HepG2 (cell line): ENCODE measurements around the gene ZNF280A. TPM values are rescaled to one million over a fixed set of nuclear protein-coding genes. Genes with fewer than 3 reads are reported as not detected.

Experiments used
- ATAC-seq: fragments of 200-7000 bp; cut with Tn5 transposase; 3 replicates; pipeline ENCODE4 v1.9.1; 2020; ENCODE audit warnings: mild to moderate bottlenecking, moderate library complexity
- BruUV-seq: library from RNA; stranded (reverse); fragments of 400-500 nt; replicated peaks from 2 replicates; lab custom pipeline; 2021; lab: Mats Ljungman, UMichigan
- CTCF ChIA-PET: fragments of 300-600 bp; formaldehyde crosslinking; extraction: SDS; loops from one replicate; lab custom pipeline; 2021; ENCODE audit warnings: low total read pairs, inconsistent platforms, low intra/inter-chr PET ratio; lab: Yijun Ruan, JAX
- POLR2A ChIA-PET: fragments of 350-600 bp; sonication (Branson Sonifier 250); formaldehyde crosslinking; loops from one replicate; lab custom pipeline; 2020; ENCODE audit warnings: antibody characterized with exemption, inconsistent platforms; lab: Yijun Ruan, JAX
- DNase-seq: peaks from one replicate; pipeline ENCODE4 v3.0.0-alpha.2; 2015; ENCODE audit warnings: low spot score
- FAIRE-seq: peaks from 3 replicates; lab custom pipeline; 2011; peaks lifted over from hg19 to GRCh38; lab: Jason Lieb, UNC
- H2AFZ ChIP-seq: one replicate; pipeline ENCODE4 v1.6.1; 2011; ENCODE audit warnings: low read length, inconsistent platforms
- H3K27ac ChIP-seq: fragments of 300-600 bp; 3 replicates; pipeline ENCODE4 v1.8.0; 2011; ENCODE audit warnings: mixed run types, mild to moderate bottlenecking, mixed read lengths, low read length, inconsistent platforms; ENCODE audit not compliant: insufficient read depth; ENCODE audit errors: extremely low read length
- H3K27me3 ChIP-seq, 2 experiments: fragments of 200-600 bp in 1 of 2; 2 replicates in 1 of 2; 3 replicates in 1 of 2; pipeline versions ENCODE4 v1.6.0 to v1.8.0; 2011; ENCODE audit warnings: low read length in 2 of 2, mild to moderate bottlenecking in 2 of 2, moderate library complexity in 2 of 2, inconsistent platforms in 1 of 2; ENCODE audit not compliant: insufficient read depth in 2 of 2, control insufficient read depth in 1 of 2
- H3K36me3 ChIP-seq, 2 experiments: fragments of 200-600 bp in 1 of 2; replicated peaks in 1 of 2; 2 replicates in 1 of 2; 3 replicates in 1 of 2; pipeline versions ENCODE4 v1.5.1 to v1.8.0; 2011; ENCODE audit warnings: low read length in 2 of 2, inconsistent platforms in 1 of 2; ENCODE audit not compliant: insufficient read depth in 2 of 2, control insufficient read depth in 1 of 2
- H3K4me1 ChIP-seq: 2 replicates; pipeline ENCODE4 v1.5.1; 2012; ENCODE audit warnings: low read length, inconsistent platforms; ENCODE audit not compliant: insufficient read depth
- H3K4me2 ChIP-seq: 2 replicates; pipeline ENCODE4 v1.6.0; 2011; ENCODE audit warnings: low read depth, low read length, inconsistent platforms
- H3K4me3 ChIP-seq, 3 experiments: fragments of 200-600 bp in 1 of 3; sonication (generic), shearing (Covaris generic) in 1 of 3; replicated peaks in 1 of 3; 2 replicates each; pipeline ENCODE4 v1.5.1; 2011 to 2016; ENCODE audit warnings: low read length in 3 of 3, inconsistent platforms in 2 of 3, low read depth in 2 of 3, mild to moderate bottlenecking in 2 of 3, control low read depth in 1 of 3, mixed read lengths in 1 of 3; ENCODE audit not compliant: insufficient read depth in 1 of 3
- H3K79me2 ChIP-seq: one replicate; pipeline ENCODE4 v1.6.1; 2011; ENCODE audit warnings: low read length, inconsistent platforms; ENCODE audit not compliant: insufficient read depth
- H3K9ac ChIP-seq: 2 replicates; pipeline ENCODE4 v1.6.0; 2011; ENCODE audit warnings: mild to moderate bottlenecking, low read depth, low read length, inconsistent platforms; ENCODE audit not compliant: insufficient read depth
- H3K9me3 ChIP-seq: 2 replicates; pipeline ENCODE4 v1.5.1; 2012; ENCODE audit warnings: mild to moderate bottlenecking, low read length
- H4K20me1 ChIP-seq: 2 replicates; pipeline ENCODE4 v1.6.0; 2011; ENCODE audit warnings: inconsistent platforms, mild to moderate bottlenecking, low read length, moderate library complexity; ENCODE audit not compliant: insufficient read depth
- ATF2 ChIP-seq: sonication (generic); formaldehyde crosslinking; IDR thresholded peaks from 2 replicates; pipeline ENCODE4 v1.4.0; 2020; ENCODE audit warnings: missing genetic modification reagents
- DPF2 ChIP-seq: sonication (generic); formaldehyde crosslinking; IDR thresholded peaks from 2 replicates; pipeline ENCODE4 v1.4.0; 2020; ENCODE audit warnings: mild to moderate bottlenecking, low read depth, missing genetic modification reagents, borderline replicate concordance
- HOXA5 ChIP-seq: sonication (generic); formaldehyde crosslinking; IDR thresholded peaks from 2 replicates; pipeline ENCODE4 v1.4.0; 2020; ENCODE audit warnings: missing genetic modification reagents
- MATR3 ChIP-seq: sonication (generic); formaldehyde crosslinking; IDR thresholded peaks from 2 replicates; pipeline ENCODE4 v1.4.0; 2020; ENCODE audit warnings: missing genetic modification reagents
- MXD3 ChIP-seq: IDR thresholded peaks from 2 replicates; pipeline ENCODE4 v1.6.1; 2016; ENCODE audit warnings: mild to moderate bottlenecking, missing biosample characterization, missing genetic modification reagents
- RXRA ChIP-seq: sonication (generic); formaldehyde crosslinking; IDR thresholded peaks from 2 replicates; pipeline ENCODE4 v1.5.1; 2020; ENCODE audit warnings: missing genetic modification reagents
- SOX13 ChIP-seq, 3 experiments: fragments of 450-650 bp in 1 of 3; sonication (generic) in 1 of 3; formaldehyde crosslinking in 1 of 3; IDR thresholded peaks in 2 of 3; conservative IDR thresholded peaks in 1 of 3; 2 replicates each; pipeline versions ENCODE4 v1.5.0 to v1.6.1; 2016 to 2020; ENCODE audit warnings: antibody characterized with exemption in 1 of 3, mild to moderate bottlenecking in 1 of 3, missing compliant biosample characterization in 1 of 3, missing genetic modification reagents in 1 of 3, moderate library complexity in 1 of 3
- THAP8 ChIP-seq: sonication (generic); formaldehyde crosslinking; IDR thresholded peaks from 2 replicates; pipeline ENCODE4 v1.5.1; 2020; ENCODE audit warnings: missing genetic modification reagents, mild to moderate bottlenecking, borderline replicate concordance
- ZC3H13 ChIP-seq: sonication (generic); formaldehyde crosslinking; IDR thresholded peaks from 2 replicates; pipeline ENCODE4 v1.8.1; 2023; ENCODE audit warnings: mild to moderate bottlenecking, missing genetic modification reagents, moderate library complexity
- ZFP37 ChIP-seq: sonication (generic); formaldehyde crosslinking; IDR thresholded peaks from 2 replicates; pipeline ENCODE4 v1.4.0; 2020; ENCODE audit warnings: missing genetic modification reagents, borderline replicate concordance
- ZNF18 ChIP-seq: sonication (generic); formaldehyde crosslinking; IDR thresholded peaks from 2 replicates; pipeline ENCODE4 v1.8.0; 2022; ENCODE audit warnings: mild to moderate bottlenecking, missing genetic modification reagents; ENCODE audit not compliant: insufficient replicate concordance
- ZNF260 ChIP-seq: sonication (generic); formaldehyde crosslinking; IDR thresholded peaks from 2 replicates; pipeline ENCODE4 v1.4.0; 2020; ENCODE audit warnings: missing genetic modification reagents, low read depth, mild to moderate bottlenecking, borderline replicate concordance
- ZNF460 ChIP-seq: sonication (generic); formaldehyde crosslinking; IDR thresholded peaks from 2 replicates; pipeline ENCODE4 v1.5.1; 2020; ENCODE audit warnings: missing genetic modification reagents, mild to moderate bottlenecking, borderline replicate concordance
- ZNF567 ChIP-seq: sonication (generic); formaldehyde crosslinking; IDR thresholded peaks from 2 replicates; pipeline ENCODE4 v1.8.1; 2023; ENCODE audit warnings: mild to moderate bottlenecking, missing genetic modification reagents, borderline replicate concordance
- WGBS: methylation state at CpG from one replicate; pipeline ENCODE4 v1.1.6; 2017; ENCODE audit warnings: low lambda C conversion rate; 5-methylcytosine and 5-hydroxymethylcytosine counted together
- in situ Hi-C: cut with HindIII; loops from 2 replicates; pipeline ENCODE4 v1.10.0; 2017; ENCODE audit warnings: low pct_unique_long_range_greater_than_20kb; ENCODE audit not compliant: extremely low pct_ligation_motif_present
- intact Hi-C: fragments of 100-400 bp; cut with micrococcal nuclease; formaldehyde crosslinking; loops from one replicate; pipeline ENCODE4 v1.10.0; 2022; ENCODE audit not compliant: unreplicated experiment
- polyA plus RNA-seq, 8 experiments: library from polyadenylated mRNA; depleted of rRNA in 3 of 8; stranded (reverse) in 7 of 8; unstranded in 1 of 8; fragments of >200 nt; fragmentation: Illumina TruSeq in 4 of 8; extraction: Trizol in 4 of 8; gene quantifications; 2 replicates each; pipeline versions ENCODE4 v1.2.1 to v1.2.3, GENCODE V29; 2011 to 2016; ENCODE audit warnings: low read depth in 4 of 8, missing spikeins in 1 of 8, mixed read lengths in 1 of 8; ENCODE audit not compliant: insufficient read depth in 1 of 8
- total RNA-seq, 5 experiments: library from RNA; depleted of rRNA; stranded (reverse); fragments of >200 nt; fragmentation: Illumina TruSeq; extraction: Trizol; gene quantifications; 2 replicates each; pipeline ENCODE4 v1.2.3, GENCODE V29; 2016; ENCODE audit warnings: low read depth in 1 of 5
- TF ChIP-seq, protein P1 (sequence below): sonication (generic); formaldehyde crosslinking; IDR thresholded peaks from 2 replicates; pipeline ENCODE4 v1.4.0; 2020; ENCODE audit warnings: missing genetic modification reagents

ZNF280A gene
- total and polyA plus RNA-seq, 2 of the 13 experiments (the other 11 are each of a cell fraction or from before 2014, with no cell fraction given) = 1.4 to 2.9 TPM

GRCh38 chr22:22535662-22536061 is 15.6 kb upstream of the ZNF280A start:
- POLR2A ChIA-PET = no interaction called here
- no peaks in the 10 kb centered on the region for H3K4me1 ChIP-seq
- TF ChIP-seq RXRA (no peak), ZC3H13 (CRISPR knock-in tag) (no peak), ZNF567 (no peak), ZNF460 (CRISPR knock-in tag) (no peak), MATR3 (CRISPR knock-in tag) (no peak), ZNF260 (CRISPR knock-in tag) (no peak), THAP8 (CRISPR knock-in tag) (no peak), DPF2 (CRISPR knock-in tag) (no peak), MXD3 (CRISPR knock-in tag) (no peak), ZNF18 (CRISPR knock-in tag) (no peak), HOXA5 (no peak), ATF2 (CRISPR knock-in tag) (no peak), ZFP37 (CRISPR knock-in tag) (no peak), SOX13 (IDR thresholded peaks at IDR 0.05) (no peak), SOX13 (CRISPR knock-in tag; conservative IDR thresholded peaks at IDR 0.05 in 1 of 2, IDR thresholded peaks at IDR 0.05 in 1 of 2) (no peak)
- TF ChIP-seq, protein P1, sequence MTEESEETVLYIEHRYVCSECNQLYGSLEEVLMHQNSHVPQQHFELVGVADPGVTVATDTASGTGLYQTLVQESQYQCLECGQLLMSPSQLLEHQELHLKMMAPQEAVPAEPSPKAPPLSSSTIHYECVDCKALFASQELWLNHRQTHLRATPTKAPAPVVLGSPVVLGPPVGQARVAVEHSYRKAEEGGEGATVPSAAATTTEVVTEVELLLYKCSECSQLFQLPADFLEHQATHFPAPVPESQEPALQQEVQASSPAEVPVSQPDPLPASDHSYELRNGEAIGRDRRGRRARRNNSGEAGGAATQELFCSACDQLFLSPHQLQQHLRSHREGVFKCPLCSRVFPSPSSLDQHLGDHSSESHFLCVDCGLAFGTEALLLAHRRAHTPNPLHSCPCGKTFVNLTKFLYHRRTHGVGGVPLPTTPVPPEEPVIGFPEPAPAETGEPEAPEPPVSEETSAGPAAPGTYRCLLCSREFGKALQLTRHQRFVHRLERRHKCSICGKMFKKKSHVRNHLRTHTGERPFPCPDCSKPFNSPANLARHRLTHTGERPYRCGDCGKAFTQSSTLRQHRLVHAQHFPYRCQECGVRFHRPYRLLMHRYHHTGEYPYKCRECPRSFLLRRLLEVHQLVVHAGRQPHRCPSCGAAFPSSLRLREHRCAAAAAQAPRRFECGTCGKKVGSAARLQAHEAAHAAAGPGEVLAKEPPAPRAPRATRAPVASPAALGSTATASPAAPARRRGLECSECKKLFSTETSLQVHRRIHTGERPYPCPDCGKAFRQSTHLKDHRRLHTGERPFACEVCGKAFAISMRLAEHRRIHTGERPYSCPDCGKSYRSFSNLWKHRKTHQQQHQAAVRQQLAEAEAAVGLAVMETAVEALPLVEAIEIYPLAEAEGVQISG (CRISPR knock-in tag) = no peak
- TF ChIP-seq, all 625 proteins: peak for 0
- intact Hi-C loops = no loop called here
- no peaks in the 10 kb centered on the region for H3K79me2 ChIP-seq
- no peaks in the 10 kb centered on the region for H4K20me1 ChIP-seq
- FAIRE-seq = no peak
- in situ Hi-C loops = no loop called here
- no peak overlapping the region for H3K4me2 ChIP-seq
- ATAC-seq = no peak
- H3K9me3 ChIP-seq = no peaks in the 10 kb centered on the region
- H3K36me3 ChIP-seq = no peaks in the 10 kb centered on the region
- DNase-seq = no peak
- CTCF ChIA-PET = no interaction called here
- BruUV-seq = no TSS peak
- H3K4me3 ChIP-seq = no peak overlapping the region
- H3K27me3 ChIP-seq = 0 out of 5 replicates have a peak, but pooled peaks cover 0 to 3% of the 10 kb centered on the region in 2 experiments
- no peak overlapping the region for H2AFZ ChIP-seq
- no peak overlapping the region for H3K9ac ChIP-seq
- WGBS = 3% methylated on average over 3 of the region's 3 CpGs
- no peak overlapping the region for H3K27ac ChIP-seq
